WTC11 (cell line): ENCODE measurements around the gene SPOCK1.

Experiments
- EMX1 ChIP-seq: fragments of 250-450 bp; sonication (Bioruptor Pico); IDR thresholded peaks from 2 replicates; pipeline ENCODE4 v1.8.0; 2021; ENCODE audit warnings: mild to moderate bottlenecking
- FOXJ3 ChIP-seq: sonication (generic); formaldehyde crosslinking; IDR thresholded peaks from 2 replicates; pipeline ENCODE4 v1.9.0; 2021; ENCODE audit warnings: missing genetic modification reagents, mild to moderate bottlenecking, borderline replicate concordance
- HMGA2 ChIP-seq: fragments of 250-450 bp; sonication (Bioruptor Pico); IDR thresholded peaks from 2 replicates; pipeline ENCODE4 v1.4.0; 2021; ENCODE audit warnings: mild to moderate bottlenecking, moderate library complexity
- IRF2 ChIP-seq: sonication (generic); formaldehyde crosslinking; IDR thresholded peaks from 2 replicates; pipeline ENCODE4 v1.8.0; 2022; ENCODE audit warnings: low read depth, missing genetic modification reagents, borderline replicate concordance
- MXD4 ChIP-seq: fragments of 250-450 bp; sonication (Bioruptor Pico); IDR thresholded peaks from 2 replicates; pipeline ENCODE4 v1.8.0; 2021; ENCODE audit warnings: mild to moderate bottlenecking, moderate library complexity, borderline replicate concordance
- NR3C1 ChIP-seq: sonication (generic); formaldehyde crosslinking; conservative IDR thresholded peaks from 2 replicates; pipeline ENCODE4 v1.8.1; 2023; ENCODE audit warnings: low read depth, mild to moderate bottlenecking, missing genetic modification reagents
- TEAD4 ChIP-seq: sonication (generic); formaldehyde crosslinking; IDR thresholded peaks from 2 replicates; pipeline ENCODE4 v1.8.0; 2022; ENCODE audit warnings: mild to moderate bottlenecking, missing genetic modification reagents
- ZNF232 ChIP-seq: sonication (generic); formaldehyde crosslinking; IDR thresholded peaks from 2 replicates; pipeline ENCODE4 v1.8.0; 2022; ENCODE audit warnings: mild to moderate bottlenecking, missing genetic modification reagents
- ZNF317 ChIP-seq: sonication (generic); formaldehyde crosslinking; IDR thresholded peaks from 2 replicates; pipeline ENCODE4 v1.8.1; 2023; ENCODE audit warnings: low read depth, mild to moderate bottlenecking, moderate library complexity, missing genetic modification reagents, borderline replicate concordance
- ZNF671 ChIP-seq: fragments of 250-450 bp; sonication (Bioruptor Pico); IDR thresholded peaks from 2 replicates; pipeline ENCODE4 v1.8.0; 2021; ENCODE audit warnings: mild to moderate bottlenecking
- TF ChIP-seq, protein P1 (sequence below): fragments of 200-600 bp; IDR thresholded peaks from 2 replicates; pipeline ENCODE4 v1.8.0; 2022; ENCODE audit warnings: antibody characterized with exemption
- TF ChIP-seq, protein P2 (sequence below): sonication (generic); formaldehyde crosslinking; IDR thresholded peaks from 2 replicates; pipeline ENCODE4 v1.8.0; 2022; ENCODE audit warnings: mild to moderate bottlenecking, missing genetic modification reagents
- TF ChIP-seq, protein P3 (sequence below): sonication (generic); formaldehyde crosslinking; IDR thresholded peaks from 2 replicates; pipeline ENCODE4 v1.8.1; 2022; ENCODE audit warnings: mild to moderate bottlenecking, missing genetic modification reagents, moderate library complexity, borderline replicate concordance
- TF ChIP-seq, protein P4 (sequence below): sonication (generic); formaldehyde crosslinking; IDR thresholded peaks from 2 replicates; pipeline ENCODE4 v1.8.0; 2022; ENCODE audit warnings: mild to moderate bottlenecking, missing genetic modification reagents

DNA sequence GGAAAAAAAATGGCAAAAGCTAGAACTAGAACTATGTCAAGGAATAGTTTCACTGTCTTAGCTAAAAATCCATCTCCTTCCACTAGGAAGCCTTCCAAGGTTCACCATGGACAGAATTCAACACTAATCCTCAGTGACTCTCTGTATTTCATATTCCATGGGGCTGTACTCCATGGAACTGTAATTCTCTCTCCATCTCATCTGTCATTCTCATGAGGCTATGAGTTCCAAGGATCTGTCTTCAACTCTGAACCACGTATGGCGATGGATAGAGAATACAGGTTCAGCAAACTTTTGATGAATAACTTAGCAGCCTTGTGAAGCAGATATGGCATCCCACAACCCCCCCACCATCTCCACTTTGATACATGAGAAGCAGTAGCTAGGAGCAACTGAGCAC is 184.0 kb downstream of the SPOCK1 start:
- TF ChIP-seq, protein P1, sequence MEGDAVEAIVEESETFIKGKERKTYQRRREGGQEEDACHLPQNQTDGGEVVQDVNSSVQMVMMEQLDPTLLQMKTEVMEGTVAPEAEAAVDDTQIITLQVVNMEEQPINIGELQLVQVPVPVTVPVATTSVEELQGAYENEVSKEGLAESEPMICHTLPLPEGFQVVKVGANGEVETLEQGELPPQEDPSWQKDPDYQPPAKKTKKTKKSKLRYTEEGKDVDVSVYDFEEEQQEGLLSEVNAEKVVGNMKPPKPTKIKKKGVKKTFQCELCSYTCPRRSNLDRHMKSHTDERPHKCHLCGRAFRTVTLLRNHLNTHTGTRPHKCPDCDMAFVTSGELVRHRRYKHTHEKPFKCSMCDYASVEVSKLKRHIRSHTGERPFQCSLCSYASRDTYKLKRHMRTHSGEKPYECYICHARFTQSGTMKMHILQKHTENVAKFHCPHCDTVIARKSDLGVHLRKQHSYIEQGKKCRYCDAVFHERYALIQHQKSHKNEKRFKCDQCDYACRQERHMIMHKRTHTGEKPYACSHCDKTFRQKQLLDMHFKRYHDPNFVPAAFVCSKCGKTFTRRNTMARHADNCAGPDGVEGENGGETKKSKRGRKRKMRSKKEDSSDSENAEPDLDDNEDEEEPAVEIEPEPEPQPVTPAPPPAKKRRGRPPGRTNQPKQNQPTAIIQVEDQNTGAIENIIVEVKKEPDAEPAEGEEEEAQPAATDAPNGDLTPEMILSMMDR: no peak
- no peak for TF ChIP-seq IRF2 (CRISPR knock-in tag)
- TF ChIP-seq, protein P2, sequence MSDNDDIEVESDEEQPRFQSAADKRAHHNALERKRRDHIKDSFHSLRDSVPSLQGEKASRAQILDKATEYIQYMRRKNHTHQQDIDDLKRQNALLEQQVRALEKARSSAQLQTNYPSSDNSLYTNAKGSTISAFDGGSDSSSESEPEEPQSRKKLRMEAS (CRISPR knock-in tag): no peak
- TF ChIP-seq FOXJ3 (CRISPR knock-in tag): no peak
- TF ChIP-seq ZNF232: no peak
- TF ChIP-seq HMGA2: no peak
- TF ChIP-seq, protein P3, sequence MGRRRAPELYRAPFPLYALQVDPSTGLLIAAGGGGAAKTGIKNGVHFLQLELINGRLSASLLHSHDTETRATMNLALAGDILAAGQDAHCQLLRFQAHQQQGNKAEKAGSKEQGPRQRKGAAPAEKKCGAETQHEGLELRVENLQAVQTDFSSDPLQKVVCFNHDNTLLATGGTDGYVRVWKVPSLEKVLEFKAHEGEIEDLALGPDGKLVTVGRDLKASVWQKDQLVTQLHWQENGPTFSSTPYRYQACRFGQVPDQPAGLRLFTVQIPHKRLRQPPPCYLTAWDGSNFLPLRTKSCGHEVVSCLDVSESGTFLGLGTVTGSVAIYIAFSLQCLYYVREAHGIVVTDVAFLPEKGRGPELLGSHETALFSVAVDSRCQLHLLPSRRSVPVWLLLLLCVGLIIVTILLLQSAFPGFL (CRISPR knock-in tag): no peak
- TF ChIP-seq, protein P4, sequence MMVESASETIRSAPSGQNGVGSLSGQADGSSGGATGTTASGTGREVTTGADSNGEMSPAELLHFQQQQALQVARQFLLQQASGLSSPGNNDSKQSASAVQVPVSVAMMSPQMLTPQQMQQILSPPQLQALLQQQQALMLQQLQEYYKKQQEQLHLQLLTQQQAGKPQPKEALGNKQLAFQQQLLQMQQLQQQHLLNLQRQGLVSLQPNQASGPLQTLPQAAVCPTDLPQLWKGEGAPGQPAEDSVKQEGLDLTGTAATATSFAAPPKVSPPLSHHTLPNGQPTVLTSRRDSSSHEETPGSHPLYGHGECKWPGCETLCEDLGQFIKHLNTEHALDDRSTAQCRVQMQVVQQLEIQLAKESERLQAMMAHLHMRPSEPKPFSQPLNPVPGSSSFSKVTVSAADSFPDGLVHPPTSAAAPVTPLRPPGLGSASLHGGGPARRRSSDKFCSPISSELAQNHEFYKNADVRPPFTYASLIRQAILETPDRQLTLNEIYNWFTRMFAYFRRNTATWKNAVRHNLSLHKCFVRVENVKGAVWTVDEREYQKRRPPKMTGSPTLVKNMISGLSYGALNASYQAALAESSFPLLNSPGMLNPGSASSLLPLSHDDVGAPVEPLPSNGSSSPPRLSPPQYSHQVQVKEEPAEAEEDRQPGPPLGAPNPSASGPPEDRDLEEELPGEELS (CRISPR knock-in tag): no peak
- no peak for TF ChIP-seq MXD4 (CRISPR knock-in tag)
- TF ChIP-seq ZNF317: no peak
- TF ChIP-seq NR3C1 (CRISPR knock-in tag): no peak
- TF ChIP-seq EMX1 (CRISPR knock-in tag): no peak
- no peak for TF ChIP-seq TEAD4
- no peak for TF ChIP-seq ZNF671
